Right atrium auricular region (tissue), 2 donors: ENCODE measurements around the gene LIX1L. TPM values are rescaled to one million over a fixed set of nuclear protein-coding genes. Genes with fewer than 3 reads are reported as not detected.

ENCODE experiments used
- DNase-seq: peaks from one replicate; pipeline ENCODE4 v3.0.0-alpha.2; 2019; ENCODE audit warnings: low spot score
- H3K27ac ChIP-seq, 2 donors: fragments of 200-600 bp; sonication (generic); 1 replicate in 1 of 2; 2 replicates in 1 of 2; pipeline ENCODE4 v1.5.1; 2016 to 2019
- H3K27me3 ChIP-seq, 2 donors: fragments of 200-600 bp; sonication (generic); one replicate each; pipeline versions ENCODE4 v1.5.1 to v1.6.0; 2017 to 2019
- H3K36me3 ChIP-seq: fragments of 200-600 bp; sonication (generic); one replicate; pipeline ENCODE4 v1.5.1; 2016
- H3K4me1 ChIP-seq, 2 donors: fragments of 200-600 bp; sonication (generic); one replicate each; pipeline versions ENCODE4 v1.5.1 to v1.6.0; 2017 to 2019
- H3K4me3 ChIP-seq, 2 donors: fragments of 200-600 bp; sonication (generic); 1 replicate in 1 of 2; 2 replicates in 1 of 2; pipeline ENCODE4 v1.5.1; 2017 to 2019; ENCODE audit warnings: mild to moderate bottlenecking in 1 of 2, moderate library complexity in 1 of 2
- H3K9me3 ChIP-seq, 2 donors: fragments of 200-600 bp; sonication (generic); one replicate each; pipeline ENCODE4 v1.5.1; 2019
- total RNA-seq, 2 donors: library from RNA; depleted of rRNA; stranded (reverse); fragments of >200 nt; gene quantifications; one replicate each; pipeline ENCODE4 v1.1.0, GENCODE V29; 2016
- TF ChIP-seq, protein P1 (sequence below), 2 donors: fragments of 200-600 bp; sonication (generic); IDR thresholded peaks; one replicate each; pipeline ENCODE4 v1.5.1; 2019; ENCODE audit warnings: antibody characterized with exemption in 2 of 2

Gene LIX1L
- total RNA-seq, 2 donors from 2014 or later, result 26.6 to 36.6 TPM

GRCh38 chr1:145908653-145909052 is 49.2 kb downstream of the LIX1L start:
- H3K4me1 ChIP-seq, result peaks cover 0 to 18% of the 10 kb centered on the region in 2 donors
- H3K27ac ChIP-seq, result peak overlapping the region; percentile 2 to 33
- H3K4me3 ChIP-seq, result no peak overlapping the region
- DNase-seq, result no peak
- H3K27me3 ChIP-seq, result no peaks in the 10 kb centered on the region
- TF ChIP-seq, protein P1, sequence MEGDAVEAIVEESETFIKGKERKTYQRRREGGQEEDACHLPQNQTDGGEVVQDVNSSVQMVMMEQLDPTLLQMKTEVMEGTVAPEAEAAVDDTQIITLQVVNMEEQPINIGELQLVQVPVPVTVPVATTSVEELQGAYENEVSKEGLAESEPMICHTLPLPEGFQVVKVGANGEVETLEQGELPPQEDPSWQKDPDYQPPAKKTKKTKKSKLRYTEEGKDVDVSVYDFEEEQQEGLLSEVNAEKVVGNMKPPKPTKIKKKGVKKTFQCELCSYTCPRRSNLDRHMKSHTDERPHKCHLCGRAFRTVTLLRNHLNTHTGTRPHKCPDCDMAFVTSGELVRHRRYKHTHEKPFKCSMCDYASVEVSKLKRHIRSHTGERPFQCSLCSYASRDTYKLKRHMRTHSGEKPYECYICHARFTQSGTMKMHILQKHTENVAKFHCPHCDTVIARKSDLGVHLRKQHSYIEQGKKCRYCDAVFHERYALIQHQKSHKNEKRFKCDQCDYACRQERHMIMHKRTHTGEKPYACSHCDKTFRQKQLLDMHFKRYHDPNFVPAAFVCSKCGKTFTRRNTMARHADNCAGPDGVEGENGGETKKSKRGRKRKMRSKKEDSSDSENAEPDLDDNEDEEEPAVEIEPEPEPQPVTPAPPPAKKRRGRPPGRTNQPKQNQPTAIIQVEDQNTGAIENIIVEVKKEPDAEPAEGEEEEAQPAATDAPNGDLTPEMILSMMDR (IDR thresholded peaks at IDR 0.05), result no peak
- H3K9me3 ChIP-seq, result no peaks in the 10 kb centered on the region
- H3K36me3 ChIP-seq, result peaks cover 24% of the 10 kb centered on the region

DNA sequence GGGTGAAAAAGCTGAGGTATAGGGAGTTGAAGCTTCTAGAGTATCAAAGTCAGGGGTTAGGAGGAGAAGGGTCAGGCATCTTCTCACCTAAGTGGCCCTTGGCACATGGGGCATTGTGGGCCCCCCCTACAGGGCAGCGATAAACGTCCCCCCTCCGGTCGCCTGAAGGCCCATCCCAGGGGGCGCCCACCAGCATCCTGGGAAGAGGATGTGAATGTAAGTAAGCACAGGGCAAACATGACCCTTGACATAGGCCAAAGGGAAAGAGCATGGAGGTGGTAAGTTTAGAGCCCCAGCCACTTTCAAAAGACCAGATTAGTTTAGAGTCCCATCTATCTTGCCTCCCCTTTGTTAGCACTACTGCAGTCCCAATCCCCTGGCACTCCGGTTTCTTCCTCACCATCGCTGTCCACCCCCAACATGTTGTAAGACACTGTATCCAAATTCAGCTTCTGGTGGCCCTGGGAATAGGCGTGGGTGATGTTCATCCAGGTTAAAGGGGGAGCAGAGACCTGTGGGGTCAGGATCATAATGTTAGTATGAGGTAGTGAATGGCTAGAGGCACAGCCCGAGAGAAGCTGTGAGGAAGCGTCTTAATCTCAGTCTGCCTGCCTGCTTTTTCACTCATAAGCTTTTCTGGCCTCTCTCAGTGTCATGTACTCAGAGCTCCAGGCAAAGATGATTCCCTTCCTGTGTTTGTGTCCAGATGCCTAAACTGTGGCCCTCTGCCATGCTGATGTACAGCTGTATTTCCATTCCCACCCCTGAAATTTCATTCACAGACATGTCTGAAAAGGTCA is 50.7 kb downstream of the LIX1L start:
- DNase-seq, result no peak
- no peak overlapping the region for H3K4me3 ChIP-seq
- H3K36me3 ChIP-seq, result peaks cover 17% of the 10 kb centered on the region
- TF ChIP-seq, protein P1 (IDR thresholded peaks at IDR 0.05), result no peak
- H3K9me3 ChIP-seq, result no peaks in the 10 kb centered on the region
- H3K4me1 ChIP-seq, result peaks cover 0 to 18% of the 10 kb centered on the region in 2 donors
- H3K27me3 ChIP-seq, result no peaks in the 10 kb centered on the region
- H3K27ac ChIP-seq, result peak overlapping the region in 1 of 2 donors; percentile 33

DNA sequence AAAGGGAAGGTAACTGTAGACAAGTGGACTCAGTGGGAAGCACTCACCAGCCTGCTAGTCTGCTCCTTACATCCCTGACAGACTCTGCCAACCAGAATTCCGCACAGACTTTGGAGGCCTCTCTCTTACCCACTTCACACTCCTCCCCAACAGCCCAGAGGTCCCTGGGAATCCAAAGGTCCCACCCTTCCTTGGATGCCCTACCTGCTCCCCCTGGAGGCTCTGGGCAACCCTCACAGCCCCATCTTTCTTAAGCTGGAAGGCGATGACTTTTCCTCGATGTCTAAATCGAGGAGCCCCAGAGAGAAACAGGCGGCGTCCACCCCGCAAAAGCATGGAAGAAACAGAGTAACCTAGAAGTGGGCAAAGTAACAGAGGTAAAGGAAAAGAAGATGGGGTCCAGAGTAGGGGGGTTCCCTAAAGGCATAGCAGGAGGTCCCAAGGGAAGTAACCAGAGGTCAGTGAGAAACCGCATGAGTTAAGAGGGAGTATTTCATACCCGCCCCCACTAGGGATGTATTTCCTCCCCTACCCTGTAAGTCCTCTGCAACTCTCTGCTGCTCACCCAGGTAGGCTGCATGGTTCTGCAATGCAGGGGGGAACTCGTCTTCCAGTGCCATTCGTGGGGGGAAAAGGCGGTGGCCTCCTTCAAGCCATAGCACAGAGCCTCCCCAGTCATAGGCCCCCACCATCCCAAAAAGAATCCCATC is 56.4 kb downstream of the LIX1L start:
- TF ChIP-seq, protein P1 (IDR thresholded peaks at IDR 0.05), result no peak
- no peak overlapping the region for H3K27ac ChIP-seq
- no peak for DNase-seq
- no peaks in the 10 kb centered on the region for H3K4me1 ChIP-seq
- no peaks in the 10 kb centered on the region for H3K27me3 ChIP-seq
- no peak overlapping the region for H3K4me3 ChIP-seq
- no peaks in the 10 kb centered on the region for H3K36me3 ChIP-seq
- no peaks in the 10 kb centered on the region for H3K9me3 ChIP-seq

DNA sequence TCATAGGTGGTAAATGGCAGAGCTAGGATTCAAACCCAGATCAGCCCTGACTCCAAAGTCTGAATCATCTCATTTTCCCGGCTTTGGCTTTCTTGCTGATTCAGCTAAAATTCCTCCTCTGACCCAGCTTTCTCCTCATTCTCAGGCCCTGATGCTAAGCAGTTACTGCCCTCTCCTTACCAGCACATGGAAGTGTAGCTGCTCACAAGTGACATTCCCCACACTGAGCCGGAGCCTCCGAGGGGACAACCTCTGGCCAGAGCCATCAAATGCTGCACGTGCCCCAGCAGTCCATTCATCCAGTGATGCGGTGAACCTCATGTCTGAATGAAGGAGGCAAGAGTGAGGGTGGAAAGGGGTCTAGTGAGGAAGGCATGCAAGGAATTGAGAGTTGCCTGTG is 59.1 kb downstream of the LIX1L start:
- DNase-seq, result no peak
- no peak overlapping the region for H3K27ac ChIP-seq

DNA sequence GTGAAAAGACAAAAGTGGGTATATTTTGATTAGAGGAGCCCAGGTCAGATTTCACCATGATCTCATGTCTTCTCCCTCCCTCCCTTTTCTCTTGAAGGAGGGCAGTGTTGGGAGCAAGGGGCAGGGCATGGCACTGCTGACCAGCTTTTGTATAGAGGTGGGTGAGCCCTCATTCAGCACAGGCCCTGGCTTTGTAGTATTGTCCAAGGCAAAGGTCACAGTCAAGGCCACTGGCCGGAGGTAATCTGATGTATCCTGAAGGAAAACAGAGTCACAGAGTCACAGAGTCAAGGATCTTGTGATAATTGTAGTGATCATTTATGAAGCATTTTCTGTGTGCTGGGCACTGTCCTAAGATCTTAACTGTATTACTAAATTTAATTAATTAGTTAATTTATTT is 59.8 kb downstream of the LIX1L start:
- no peak for DNase-seq

More for the DNA sequence above, 59.1 kb downstream of the LIX1L start:
- no peaks in the 10 kb centered on the region for H3K4me1 ChIP-seq
- no peaks in the 10 kb centered on the region for H3K36me3 ChIP-seq
- no peak overlapping the region for H3K4me3 ChIP-seq
- no peaks in the 10 kb centered on the region for H3K27me3 ChIP-seq
- TF ChIP-seq, protein P1 (IDR thresholded peaks at IDR 0.05), result no peak
- H3K9me3 ChIP-seq, result no peaks in the 10 kb centered on the region

More for the DNA sequence above, 59.8 kb downstream of the LIX1L start:
- Histone ChIP-seq H3K4me3 (no peak overlapping the region), H3K27me3 (no peaks in the 10 kb centered on the region), H3K9me3 (no peaks in the 10 kb centered on the region), H3K27ac (no peak overlapping the region), H3K36me3 (no peaks in the 10 kb centered on the region), H3K4me1 (peaks cover 0 to 4% of the 10 kb centered on the region in 2 donors)
- TF ChIP-seq, protein P1 (IDR thresholded peaks at IDR 0.05), result no peak
